Stimulated activated CD8-positive, alpha-beta memory T cell treated with anti-CD3 and anti-CD28 coated beads, Interleukin-7, amount 100 ng/mL, for 48 hours (primary cell): ENCODE results near the gene CDKAL1.
"Not testable (repeated sequence)": the region's sequence is repeated elsewhere in the genome, so short reads cannot be mapped to it uniquely, and the experiment has no call there.

ENCODE experiments used
- DNase-seq, 2 donors: peaks; one replicate each; pipeline ENCODE4 v3.0.0-alpha.2; 2020; ENCODE audit warnings: low read depth in 1 of 2; ENCODE audit errors: extremely low read depth in 1 of 2

The CDKAL1 gene

DNA sequence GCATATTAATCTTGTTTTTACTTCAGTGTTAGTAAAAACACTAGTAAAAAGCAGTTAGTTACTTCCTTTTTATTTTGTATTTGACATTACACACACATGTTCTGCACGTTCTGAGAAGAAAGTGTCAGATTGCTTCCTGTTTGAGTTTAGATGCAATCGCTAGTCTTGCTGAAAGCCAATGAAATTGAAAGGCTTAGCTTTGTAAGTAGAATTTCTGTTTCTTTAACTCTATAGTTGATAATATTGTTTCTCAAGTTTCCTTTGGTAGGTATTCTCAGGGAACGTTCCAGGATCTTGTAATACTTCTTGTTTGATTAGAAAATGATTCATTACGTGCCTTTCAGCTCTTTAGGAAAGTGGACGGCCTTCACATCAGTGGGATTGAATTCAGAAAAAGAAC is 55.0 kb downstream of the CDKAL1 start:
- DNase-seq, result no peak

DNA sequence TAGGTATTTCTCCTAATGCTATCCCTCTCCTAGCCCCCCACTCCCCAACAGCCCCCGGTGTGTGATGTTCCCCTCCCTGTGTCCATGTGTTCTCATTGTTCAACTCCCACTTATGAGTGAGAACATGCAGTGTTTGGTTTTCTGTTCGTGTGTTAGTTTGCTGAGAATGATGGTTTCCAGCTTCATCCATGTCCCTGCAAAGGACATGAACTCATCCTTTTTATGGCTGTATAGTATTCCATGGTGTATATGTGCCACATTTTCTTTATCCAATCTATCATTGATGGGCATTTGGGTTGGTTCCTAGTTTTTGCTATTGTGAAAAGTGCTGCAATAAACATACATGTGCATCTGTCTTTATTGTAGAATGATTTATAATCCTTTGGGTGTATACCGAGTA is 56.2 kb downstream of the CDKAL1 start:
- not testable (repeated sequence) for DNase-seq

DNA sequence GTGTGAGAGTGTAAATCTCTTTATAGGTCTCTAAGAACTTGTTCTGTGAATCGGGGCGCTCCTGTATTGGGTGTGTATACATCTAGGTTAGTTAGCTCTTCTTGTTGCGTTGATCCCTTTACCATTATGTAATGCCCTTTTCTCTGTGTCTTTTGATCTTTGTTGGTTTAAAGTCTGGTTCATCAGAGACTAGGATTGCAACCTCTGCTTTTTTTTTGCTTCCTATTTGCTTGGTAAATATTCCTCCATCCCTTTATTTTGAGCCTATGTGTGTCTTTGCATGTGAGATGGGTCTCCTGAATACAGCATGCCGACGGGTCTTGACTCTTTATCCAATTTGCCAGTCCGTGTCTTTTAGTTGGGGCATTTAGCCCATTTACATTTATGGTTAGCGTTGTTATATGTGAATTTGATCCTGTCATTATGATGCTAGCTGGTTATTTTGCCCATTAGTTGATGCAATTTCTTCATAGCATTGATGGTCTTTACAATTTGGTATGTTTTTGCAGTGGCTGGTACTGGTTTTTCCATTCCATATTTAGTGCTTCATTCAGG is 60.1 kb downstream of the CDKAL1 start:
- DNase-seq, result not testable (repeated sequence)

DNA sequence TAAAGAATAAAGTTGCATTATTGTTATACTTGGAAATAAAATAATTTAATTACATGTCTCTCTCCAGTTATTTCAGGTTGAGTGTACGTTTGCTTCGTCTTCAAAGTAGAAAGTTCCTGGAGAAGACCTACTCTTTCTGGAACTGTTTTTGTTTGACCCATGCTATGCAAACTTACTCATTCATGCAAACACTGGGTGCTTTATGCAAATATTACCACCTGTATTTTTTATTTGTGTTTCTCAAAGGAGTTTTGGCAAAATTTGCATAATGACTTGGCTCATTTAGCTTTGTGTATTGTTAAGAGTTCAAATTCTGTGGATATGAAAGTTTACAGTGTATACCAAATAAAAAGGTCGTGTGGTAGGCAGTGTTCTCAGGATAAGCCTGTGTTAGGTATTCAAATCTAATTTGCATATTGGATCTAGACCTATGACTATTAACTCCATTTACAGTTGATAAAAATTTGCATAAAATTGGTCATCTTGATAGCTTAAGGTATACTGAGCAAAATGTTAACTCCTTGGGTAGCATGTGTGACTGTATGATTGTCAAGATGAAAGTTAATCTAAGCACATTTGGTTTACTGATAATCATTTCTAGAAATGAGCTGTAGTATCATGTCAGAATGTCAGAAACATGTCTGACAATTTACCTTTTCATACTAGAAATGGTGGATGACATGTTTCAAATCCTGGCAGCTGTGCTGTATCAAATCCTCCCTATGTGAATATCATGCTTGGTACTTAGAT is 65.2 kb downstream of the CDKAL1 start:
- no peak for DNase-seq

DNA sequence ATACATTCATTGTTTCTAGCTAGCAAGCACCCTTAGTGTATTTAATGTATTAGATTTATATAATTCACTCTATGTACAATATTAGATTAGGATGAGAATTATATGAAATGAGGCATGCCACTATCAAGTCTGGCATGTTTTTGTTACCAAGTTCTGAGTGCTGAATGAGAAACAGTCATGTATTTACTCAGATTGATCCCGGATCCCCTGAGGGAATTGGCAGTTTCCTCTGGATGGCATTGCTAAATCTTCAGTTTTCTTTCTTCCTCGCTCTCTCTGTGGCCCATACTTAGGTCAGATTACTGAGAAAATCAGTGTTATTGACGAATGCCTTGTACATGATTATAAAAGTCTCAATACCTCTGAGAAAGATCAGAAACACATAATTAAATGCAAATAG is 66.6 kb downstream of the CDKAL1 start:
- no peak for DNase-seq

DNA sequence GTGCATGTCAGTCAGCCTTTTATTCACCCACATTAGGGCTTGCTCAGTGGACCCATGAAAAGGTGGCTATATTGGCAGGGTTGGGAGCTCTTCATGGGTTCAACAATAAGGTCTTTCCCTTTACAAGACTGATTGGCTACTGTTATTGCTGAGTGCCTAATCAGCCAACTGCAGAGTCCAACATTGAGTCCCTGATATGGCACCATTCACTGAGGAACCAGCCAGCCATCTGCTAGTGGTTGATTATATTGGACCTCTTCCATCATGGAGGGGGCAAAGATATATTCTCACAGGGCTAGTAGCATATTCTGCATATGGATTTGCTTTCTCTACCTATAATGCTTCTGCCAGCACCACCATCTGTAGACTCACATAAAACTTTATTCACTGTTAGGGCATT is 69.9 kb downstream of the CDKAL1 start:
- no peak for DNase-seq

DNA sequence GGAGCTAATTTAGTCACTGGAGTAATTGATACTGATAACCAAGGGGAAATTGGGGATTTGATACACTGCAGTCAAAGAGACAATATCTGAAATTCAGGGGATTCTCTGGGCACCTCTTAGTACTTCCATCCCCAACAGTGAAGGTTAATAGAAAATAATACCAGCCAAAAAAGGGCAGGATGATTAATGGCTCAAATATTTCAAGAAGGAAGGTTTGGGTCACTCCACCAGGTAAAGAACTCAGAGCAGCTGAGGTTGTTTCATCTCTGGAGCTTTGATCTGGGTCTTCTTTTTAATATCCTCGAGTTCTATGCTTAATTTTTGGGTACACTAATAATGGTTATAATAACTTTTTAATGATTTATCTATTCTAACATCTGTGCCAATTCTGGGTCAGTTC is 70.8 kb downstream of the CDKAL1 start:
- DNase-seq, result no peak

DNA sequence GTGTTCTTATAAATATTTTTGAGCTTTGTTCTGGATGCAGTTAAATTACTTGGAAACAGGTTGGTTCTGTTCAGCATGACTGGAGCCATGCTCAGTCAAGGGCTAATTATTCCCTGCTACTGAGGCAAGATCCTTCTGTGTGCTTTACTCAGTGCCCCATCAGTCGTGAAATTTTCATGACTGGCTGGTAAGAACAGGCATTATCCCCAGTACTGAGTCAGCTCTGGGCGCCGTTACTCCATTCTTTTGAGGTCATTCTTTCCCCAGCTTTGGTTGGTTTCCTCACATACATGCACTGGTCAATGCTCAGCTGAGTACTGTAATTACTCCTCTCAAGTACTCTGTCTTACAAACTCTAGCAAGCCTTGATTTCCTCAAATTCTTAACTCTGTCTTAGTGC is 71.3 kb downstream of the CDKAL1 start:
- no peak for DNase-seq

DNA sequence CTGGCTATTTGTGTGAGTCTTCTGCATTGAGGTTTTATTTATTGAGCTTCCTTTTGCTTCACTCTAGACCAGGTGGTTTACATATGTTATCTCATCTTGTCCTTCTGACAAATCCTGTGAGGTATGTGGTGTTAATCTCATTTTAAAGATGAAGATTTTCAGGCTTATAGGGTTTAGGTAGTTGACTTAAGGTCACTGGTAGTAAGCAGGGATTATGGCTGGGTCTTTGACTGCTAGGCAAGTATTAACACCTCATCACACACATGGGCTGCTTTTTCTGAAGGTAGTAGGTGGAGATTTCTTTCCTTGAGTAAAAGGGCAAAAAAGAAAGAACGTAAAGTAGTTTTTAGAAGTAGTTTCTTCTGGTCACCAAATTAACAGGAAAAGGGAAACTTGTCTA is 72.6 kb downstream of the CDKAL1 start:
- no peak for DNase-seq

DNA sequence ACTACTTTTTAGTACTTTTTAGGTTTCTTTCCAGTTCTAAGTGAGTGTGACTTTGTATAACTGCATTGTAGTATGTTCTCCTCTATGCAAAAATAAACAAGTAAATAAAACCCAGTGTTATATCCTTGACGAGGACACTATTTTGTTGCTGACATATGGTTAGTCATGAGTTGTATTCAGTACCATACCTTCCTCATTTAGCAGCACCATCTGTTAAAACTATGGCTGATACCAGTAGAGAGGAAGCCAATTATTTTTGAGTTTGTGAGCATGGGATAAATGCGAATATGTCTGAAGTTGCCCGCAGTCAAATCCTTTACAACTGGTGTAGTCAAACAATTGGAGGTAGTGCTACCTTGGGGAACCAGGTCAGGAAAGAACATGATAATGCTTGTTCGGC is 74.1 kb downstream of the CDKAL1 start:
- DNase-seq, result no peak

DNA sequence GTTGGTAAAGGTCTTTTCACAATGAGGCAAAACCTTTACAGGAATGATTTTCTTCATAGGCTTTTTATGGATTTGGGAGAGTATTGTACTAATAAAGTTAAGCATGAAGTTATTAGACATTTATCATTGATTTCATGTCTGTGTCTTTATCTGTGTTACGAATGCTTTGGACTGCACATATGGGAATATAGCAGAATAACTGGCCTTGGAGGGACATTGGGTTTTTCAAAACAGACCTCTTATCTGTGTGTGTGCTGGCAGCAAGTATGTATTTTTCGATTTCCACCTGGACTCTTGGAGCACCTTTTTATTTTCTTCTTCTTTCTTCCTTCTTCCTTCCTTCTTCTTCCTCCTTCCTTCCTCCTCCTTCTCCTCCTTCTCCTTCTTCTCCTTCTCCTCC is 74.6 kb downstream of the CDKAL1 start:
- DNase-seq, result no peak

DNA sequence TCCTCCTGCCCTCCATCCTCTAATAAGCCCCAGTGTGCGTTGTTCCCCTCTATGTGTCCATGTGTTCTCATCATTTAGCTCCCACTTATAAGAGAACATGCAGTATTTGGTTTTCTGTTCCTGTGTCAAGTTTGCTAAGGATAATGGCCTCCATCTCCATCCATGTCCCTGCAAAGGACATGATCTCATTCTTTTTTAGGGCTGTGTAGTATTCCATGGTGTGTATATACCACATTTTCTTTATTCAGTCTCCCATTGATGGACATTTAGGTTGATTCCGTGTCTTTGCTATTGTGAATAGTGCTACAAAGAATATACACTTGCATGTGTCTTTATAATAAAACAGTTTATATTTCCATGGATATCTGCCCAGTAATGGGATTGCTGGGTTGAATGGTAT is 75.7 kb downstream of the CDKAL1 start:
- DNase-seq, result not testable (repeated sequence)

DNA sequence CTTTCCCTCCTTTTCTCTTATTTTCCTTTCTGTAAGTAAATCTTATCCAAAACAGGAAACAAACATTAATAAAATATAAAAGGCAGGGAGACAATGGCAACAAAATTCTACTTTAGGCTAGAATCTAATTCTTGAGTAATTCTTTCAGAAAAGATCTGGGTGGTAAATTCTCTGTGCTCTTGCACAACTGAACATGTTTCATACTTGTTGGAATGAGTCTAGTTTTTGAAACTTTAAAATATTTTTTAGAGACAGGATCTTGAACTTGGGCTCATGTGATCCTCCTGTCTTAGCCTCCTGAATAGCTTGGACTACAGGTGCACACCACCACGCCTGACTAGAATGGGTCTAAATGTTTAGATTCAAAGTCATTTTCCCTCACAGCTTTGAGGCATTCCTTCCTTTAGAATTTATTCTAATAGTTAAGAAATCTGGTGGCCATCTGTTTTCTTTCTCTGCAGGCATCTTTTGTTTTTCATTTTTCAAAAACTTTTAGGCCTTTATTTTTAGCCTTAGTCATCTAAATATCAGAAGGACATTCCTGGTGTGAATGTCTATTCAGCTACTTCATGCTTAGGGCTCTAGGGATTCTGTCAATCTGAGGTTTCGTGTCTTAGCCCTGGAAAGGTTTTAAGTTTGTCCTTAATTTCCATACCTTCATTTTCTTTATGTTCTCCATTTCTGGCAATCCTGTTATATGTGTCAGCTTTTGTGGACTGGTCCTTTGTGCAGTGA is 76.5 kb downstream of the CDKAL1 start:
- DNase-seq, result no peak

DNA sequence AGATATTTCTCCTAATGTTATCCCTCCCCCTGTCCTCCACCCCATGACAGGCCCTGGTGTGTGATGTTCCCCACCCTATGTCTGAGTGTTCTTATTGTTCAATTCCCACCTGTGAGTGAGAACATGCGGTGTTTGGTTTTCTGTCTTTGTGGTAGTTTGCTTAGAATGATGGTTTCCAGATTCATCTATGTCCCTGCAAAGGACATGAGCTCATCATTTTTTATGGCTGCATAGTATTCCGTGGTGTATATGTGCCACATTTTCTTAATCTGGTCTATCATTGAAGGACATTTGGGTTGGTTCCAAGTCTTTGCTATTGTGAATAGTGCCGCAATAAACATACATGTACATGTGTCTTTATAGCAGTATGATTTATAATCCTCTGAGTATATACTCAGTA is 83.3 kb downstream of the CDKAL1 start:
- not testable (repeated sequence) for DNase-seq

DNA sequence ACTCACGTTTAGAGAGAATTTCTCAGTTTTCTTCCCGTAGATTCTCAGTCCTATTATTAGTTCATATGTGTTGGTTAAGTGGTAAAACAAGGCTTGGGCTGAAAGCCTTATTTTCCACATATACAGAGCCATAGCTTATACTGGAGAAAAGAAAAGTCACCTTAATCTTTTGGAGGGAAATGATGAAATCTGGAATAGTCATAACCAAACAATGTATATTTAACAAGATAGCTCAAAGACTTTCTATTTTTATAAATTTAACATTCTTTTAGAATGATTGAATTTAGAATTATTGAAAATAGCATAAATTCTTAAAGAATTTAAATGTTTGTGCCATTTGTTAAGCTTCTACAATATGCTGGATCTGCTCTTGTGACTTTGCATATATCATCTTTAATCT is 85.8 kb downstream of the CDKAL1 start:
- DNase-seq, result no peak

DNA sequence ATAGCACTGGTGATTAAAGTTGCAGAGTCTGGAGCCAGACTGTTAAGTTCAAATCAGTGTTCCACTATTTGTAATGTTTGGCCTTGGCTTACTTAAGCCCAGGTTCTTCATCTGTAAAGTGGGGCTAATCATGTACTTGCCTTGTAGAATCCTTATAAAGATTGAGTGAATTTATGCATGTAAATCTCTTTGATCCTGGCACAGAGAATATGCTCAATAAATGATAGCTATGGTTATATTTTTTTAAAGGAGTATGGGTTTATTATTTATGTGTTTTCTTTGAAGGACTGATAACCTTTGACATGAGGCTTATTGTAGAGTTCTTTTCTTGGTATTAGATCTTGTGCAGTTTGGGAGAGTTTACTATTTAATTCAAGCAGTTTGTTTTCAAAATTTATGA is 89.5 kb downstream of the CDKAL1 start:
- DNase-seq, result no peak

DNA sequence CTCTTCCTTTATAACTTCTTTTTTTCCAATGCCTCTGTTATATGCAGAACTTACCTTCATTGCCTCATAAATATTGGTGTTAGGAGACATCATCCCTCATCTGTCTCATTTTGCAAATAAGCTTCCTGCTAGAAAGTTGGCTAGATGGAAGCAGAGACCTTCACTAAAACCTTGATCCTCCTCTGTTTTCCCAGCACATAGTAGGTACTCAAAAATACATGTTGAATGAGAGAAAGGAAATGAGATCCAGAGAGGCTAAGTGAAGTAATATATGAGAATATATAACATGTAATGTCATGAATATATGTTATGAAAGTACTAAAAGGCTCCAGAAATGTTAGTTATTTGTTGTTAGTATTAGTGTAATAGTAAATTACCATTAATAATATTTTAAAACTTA is 91.9 kb downstream of the CDKAL1 start:
- DNase-seq, result no peak

DNA sequence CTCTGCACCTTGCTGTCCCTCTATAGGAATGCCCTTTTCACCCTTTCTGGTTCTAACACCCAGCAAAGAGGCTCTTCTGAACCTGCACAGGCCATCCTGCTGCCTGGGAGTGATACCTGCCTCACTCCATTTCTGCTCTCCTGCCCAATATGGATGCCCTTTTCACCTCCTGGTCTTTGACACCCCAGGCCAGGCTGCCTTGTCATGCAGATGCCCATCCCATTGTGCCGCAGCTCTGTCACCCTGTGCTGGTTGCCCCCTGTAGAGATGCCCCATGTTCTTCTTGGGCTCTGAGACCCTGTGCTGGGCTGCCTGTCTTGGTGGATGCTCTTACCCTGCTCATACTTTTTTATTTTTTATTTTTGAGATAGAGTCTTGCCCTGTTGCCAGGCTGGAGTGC is 95.3 kb downstream of the CDKAL1 start:
- no peak for DNase-seq

DNA sequence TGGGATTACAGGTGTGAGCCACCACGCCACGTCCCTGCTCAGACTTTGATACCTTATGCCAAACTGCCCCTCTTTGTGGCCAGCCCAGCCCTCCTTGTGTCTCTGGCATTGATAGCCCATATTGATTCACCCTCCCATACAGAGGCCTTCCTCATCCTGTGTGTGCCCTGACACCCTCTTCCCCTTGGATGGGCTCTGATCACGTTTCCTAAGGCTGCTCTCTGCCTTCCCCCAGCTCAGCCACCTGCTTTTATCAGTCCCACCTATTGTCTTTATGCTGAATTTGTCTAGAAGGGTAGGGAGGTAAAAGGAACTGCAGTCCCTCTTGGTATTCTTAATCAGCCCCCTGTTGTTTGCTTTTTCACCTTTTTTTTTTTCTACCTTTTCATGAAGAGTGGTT is 95.9 kb downstream of the CDKAL1 start:
- DNase-seq, result no peak

DNA sequence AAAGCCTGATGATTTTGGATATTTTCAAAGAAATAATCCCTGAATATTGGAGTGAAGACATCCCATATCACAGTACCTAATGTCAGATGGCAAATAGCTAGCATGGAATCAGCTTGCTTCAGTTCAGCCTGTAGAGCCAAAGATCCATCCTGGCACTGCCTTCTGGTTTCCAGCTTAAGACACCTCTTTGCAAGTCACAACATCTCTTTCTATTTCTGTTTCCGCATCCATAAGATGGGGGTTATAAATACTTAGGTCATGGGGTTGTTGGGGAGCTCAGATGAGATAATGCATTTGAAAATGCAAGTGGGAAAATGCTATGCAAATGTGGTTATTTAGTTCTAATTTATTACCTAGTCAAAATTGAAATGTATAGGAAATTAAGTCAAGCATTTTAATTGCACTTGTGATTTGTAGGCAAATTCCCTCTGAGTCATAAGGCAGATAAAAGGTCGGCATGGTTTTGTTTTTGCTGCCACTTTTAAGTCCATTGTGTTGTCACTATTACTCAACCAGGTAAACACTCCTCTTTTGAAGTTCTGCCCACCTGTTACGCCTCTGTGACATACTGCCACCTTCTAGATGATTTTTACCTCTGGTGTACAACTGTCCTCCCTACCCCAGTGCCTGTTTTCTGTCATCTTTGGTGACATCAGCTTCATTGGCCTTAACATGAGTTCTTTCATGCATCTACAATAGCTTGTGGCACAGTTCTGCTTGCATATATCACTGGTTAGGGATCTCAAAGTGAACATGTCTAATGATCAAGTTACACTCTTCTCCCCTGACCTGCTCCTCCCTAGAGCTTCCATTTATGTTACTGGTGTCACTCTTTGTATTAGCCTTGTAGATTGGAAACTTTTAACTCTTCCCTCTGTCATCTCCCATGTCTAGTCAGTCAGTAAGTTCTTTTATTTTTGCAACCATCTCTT is 96.6 kb downstream of the CDKAL1 start:
- no peak for DNase-seq

DNA sequence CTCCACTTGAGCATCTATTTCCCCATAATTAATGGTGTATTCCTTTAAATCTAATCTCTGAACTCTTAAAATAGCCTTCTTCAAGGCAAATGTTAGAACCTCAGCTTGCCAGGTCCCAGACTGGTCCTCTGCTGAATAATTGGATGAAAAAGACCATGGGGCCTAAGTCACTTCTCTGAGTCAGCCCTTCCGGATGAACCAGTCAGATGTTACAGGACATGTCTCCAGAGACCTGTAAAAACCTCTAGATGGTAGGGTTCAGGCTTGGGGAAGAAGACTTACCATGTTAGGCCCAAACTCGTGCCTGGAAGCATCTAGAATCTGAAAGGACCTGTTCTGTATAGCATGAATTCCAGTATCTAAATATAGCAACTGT is 97.3 kb downstream of the CDKAL1 start:
- no peak for DNase-seq
